ENCODE results near the gene NRL.

The NRL gene

DNA sequence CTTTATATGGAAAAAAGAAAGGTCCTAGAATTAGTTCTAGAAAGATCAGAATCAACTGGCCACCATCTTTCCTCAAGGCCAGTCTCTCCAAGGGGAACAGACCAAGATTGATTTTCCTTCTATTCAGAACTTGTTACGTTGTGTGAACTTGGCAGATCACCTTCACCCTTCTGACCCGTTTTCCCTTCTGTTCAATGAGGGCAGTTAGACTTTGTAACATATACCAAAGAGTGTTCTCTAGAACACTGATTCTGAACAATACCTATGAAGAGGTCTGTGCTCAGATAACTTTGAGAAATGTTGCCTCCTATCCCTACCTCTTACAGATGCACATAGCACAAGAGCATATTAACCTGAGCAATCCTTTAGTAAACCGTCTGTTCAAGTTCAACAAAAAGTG, 31.3 kb downstream of the NRL start:
- DNase-seq (ENCODE audit: extremely low read depth in 1 of 2, low read depth in 1 of 2) = no peak

DNA sequence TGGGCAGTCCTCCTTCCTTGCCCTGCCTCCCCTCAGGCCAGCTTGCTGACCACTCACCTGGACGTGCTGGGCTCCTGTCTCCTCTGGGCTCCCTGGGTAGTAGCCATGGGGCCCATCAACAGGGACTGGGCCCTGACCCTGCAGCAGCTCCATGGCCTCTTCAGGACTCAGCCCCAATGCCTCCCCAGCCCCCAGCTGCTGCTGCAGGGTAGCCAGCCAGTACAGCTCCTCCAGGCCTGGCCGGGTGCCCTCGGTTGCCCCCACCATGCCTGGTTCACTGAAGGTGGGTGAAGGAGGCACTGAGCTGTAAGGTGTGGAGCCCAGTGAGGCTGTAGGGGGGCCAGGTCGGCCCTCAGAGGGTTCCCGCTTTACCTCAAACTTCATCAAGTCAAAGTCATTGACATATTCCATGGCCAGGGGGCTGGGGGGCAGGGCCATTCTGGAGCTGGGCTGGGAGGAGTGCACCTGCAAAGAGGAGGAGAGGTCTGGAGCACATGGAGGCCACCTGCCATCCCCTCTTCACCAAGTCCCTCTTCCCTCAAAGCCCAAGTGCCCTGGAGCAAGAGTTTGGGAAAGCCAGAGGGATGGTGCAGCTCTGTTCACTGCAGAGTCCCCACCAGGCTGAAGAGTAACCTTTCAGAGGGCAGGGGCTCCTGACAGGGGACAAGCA, 32.2 kb downstream of the NRL start:
- DNase-seq (ENCODE audit: extremely low read depth in 1 of 2, low read depth in 1 of 2) = no peak

DNA sequence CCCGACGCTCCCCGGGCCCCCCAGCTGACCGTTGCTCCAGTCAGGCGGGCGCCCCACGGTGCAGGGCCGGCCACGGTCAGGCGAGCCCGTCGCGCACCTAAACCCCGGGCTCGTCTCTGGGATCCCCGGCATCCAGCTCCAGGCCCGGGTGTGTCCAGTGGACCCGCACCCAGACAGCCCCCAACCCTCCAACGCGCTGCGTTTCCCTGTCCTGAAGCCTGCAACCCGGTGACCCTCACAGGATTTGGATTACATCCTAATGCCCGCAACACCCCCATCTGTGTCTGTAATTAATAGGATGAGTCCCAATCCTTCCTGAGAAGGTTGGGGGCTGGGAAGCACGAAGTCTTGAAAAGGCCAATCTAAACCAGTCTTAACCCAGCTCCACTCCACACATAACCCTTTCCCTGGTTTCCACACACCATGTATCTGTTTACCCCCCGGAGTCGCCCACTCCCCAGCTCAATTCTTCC, 33.0 kb downstream of the NRL start:
- DNase-seq (ENCODE audit: extremely low read depth in 1 of 2, low read depth in 1 of 2) = no peak

DNA sequence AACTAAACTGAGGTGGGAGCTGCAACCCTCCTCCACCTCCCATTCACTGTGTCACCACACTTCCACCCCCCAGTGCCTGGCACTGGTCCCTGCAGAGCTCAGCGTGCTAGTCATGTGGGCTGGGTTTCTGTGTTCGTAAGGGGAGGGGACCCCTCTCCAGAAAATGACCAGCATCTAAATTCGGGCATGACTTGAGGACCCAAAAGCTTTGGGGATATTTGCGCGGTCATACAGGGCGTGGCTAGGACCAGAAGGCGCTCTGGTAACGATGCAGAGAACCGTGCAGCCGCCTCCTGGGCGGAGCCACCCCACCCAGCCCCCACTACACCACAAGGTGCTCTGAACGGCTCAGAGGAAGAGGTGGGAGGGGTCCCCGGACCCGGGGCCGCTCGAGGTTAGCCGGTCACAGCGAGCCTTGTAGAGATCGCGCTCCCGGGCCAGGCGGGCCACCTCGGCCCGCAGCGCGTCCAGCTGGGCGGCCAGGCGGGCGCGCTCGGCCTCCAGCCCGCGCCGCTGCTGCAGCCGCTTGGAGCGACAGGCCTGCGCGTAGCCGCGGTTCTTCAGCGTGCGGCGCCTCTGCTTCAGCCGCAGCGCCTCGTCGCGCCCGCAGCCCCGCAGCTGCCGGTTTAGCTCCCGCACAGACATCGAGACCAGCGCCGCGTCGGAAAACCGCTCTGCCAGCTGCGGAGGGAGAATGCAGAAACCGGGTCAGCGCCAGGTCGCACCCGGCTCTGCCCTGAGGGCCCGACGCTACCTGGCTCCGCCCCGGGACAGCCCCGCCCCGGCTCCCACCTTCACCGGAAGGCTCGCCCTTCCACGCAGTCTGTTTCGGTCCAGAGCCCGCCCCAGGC, 33.6 kb downstream of the NRL start:
- DNase-seq (ENCODE audit: extremely low read depth in 1 of 2, low read depth in 1 of 2) = peak in 1 of 2 donors; percentile 51

DNA sequence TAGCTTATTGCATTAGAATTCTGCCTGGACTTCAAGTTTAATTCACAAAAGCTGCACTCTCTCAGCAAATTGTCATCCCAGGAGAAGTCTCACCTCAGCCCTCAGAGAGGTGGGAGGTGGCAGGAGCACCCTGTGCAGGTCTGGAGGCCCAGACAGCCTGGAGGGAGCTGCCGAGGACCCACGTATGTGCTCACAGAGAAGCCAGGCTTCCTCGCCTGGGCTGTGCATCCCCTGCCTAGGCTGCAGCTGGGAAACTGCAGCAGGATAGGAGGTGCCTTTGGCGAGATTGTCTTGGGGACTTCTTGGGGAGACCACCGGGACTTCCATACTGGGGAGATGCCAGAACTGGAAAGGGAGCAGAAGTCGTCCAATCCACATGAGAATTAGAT, 34.6 kb downstream of the NRL start:
- DNase-seq (ENCODE audit: extremely low read depth in 1 of 2, low read depth in 1 of 2) = no peak

DNA sequence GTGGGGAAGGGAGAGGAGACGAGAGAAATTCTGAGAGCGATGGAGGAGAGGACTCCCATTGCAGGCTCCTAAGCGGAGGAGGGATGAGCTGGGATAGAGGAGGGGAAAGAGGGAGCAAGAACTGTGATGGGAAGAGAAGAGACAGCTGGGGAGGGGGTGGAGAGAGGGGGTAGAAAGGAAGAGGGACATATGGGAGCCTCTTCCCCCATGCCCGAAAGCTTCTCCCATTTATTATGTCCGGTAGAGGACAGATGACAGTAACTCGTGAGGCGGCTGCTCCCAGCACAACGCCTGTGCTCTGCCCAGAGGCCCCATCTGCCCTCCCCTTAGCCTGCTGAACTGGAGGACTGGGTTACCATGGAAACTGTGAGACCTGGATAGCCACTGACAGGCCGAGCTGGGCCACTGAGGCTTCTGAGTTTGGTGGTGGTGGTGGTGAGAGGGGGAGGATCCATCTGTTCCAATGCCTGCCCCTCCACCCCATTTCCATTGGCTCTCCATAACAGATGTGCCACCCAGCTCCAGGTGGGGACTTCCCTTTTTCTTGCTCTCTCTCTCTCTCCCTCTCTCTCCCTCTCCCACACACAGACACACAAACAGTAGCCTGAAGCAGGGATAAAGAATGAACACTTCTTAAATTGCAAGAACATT, 35.1 kb downstream of the NRL start:
- DNase-seq (ENCODE audit: extremely low read depth in 1 of 2, low read depth in 1 of 2) = no peak

DNA sequence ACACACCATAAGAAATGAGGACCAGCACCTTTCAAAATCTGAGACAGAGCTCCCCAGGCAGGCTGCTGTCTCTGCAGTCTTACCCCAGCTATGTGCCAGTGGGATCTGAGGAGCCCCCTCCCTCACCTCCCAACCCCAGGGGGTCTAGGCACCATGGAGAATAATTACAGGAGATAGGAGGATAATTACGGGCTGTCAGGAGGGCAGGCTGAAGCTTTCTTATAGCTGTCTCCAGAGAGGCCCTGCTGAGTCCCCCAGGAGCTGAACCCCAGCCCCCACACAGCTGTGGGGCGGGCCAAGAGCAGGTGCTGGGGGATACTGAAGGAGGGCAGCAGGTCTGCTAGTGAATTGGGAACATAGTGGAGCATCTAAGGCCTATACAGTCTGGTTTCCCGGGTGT, 36.6 kb downstream of the NRL start:
- no peak for DNase-seq (ENCODE audit: extremely low read depth in 1 of 2, low read depth in 1 of 2)

DNA sequence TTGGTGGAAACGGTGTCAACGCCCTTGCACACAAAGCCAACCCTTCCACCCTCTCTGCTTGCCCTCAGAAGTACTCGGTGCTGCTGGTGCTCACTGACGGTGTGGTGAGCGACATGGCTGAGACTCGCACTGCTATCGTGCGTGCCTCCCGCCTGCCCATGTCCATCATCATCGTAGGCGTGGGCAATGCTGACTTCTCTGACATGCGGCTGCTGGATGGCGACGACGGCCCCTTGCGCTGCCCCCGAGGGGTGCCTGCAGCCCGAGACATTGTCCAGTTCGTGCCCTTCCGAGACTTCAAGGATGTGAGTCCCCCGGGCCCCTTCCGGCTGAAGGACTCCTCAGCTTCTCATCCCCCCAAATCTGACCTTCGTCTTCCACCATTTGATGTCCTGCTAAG, 37.7 kb downstream of the NRL start:
- DNase-seq (ENCODE audit: extremely low read depth in 1 of 2, low read depth in 1 of 2) = no peak

DNA sequence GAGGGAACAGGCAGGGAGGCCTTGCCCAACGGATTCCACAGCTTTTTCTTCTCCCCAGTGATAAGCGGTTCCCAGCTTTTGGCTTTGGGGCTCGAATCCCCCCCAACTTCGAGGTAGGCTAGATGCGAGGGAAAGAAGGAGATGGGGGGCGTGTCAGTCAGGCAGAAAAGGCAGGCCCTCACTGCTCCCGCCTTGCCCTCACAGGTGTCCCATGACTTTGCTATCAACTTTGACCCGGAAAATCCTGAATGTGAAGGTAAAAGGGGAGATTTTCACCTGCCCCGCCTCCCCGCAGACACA, 38.5 kb downstream of the NRL start:
- DNase-seq (ENCODE audit: extremely low read depth in 1 of 2, low read depth in 1 of 2) = no peak

DNA sequence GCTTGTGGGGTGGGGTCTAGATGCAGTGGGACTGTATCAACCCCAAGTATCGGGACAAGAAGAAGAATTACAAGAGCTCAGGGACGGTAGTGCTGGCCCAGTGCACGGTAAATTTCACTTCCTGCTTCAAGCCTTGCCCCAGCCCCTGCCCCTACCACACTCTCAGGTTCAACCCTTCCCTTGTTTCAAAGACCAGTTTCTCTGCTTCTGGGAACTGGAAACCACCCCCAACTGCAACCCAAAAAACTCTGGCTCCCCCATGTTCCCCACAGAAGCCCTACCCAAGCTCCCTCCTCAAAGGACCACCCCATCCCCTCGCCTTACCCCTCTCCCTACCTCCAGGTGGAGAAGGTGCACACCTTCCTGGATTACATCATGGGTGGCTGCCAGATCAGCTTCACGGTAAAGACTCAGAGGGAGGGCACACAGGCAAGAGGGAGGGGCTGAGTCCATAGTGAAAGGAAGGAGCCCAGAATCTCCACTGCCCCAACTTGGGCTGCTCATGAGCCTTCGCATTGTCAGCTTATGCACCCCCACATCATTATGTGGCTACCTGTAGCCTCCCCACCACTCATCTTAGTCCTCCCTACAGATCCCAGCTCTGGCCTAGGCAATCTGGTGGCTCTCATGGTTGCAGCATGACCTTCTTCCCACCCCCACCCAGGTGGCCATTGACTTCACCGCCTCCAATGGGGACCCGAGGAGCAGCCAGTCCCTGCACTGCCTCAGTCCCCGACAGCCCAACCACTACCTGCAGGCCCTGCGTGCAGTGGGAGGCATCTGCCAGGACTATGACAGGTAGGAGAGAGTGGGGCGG, 39.1 kb downstream of the NRL start:
- no peak for DNase-seq (ENCODE audit: extremely low read depth in 1 of 2, low read depth in 1 of 2)

DNA sequence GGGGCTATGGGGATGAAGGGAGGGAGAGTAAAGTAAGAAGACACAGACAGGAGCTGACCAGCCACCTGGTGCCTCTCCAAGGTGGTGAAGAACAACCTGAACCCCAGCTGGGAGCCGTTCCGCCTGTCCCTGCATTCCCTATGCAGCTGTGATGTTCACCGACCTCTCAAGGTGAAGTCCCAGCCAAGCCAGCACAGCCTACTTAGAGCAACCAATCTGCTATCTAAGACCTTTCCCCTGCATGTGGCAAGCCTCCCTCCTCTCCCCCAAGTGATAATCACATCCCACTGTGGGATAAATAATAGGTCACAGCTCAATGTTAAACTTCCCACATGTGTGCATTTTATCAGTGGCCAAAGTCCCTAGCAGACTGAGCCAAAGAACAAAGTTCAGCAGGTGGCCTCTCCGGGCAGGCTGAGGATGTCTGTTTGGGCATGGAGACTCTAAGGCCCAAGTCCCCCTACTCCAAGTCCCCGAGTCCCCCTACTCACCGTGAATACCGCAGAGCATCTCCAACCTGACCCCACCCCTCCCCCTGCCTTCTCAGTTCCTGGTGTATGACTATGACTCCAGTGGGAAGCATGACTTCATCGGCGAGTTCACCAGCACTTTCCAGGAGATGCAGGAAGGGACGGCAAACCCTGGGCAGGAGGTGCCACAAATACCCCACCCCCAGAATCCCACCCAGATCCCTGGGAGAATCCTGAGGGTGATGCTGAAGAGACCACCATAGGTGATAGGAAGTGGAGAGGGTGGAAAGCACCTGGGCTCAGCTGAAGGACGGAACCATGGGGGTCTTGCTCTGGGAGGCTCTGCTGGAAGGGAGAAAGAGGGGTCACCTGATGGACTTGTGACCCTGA, 39.9 kb downstream of the NRL start:
- DNase-seq (ENCODE audit: extremely low read depth in 1 of 2, low read depth in 1 of 2) = no peak

DNA sequence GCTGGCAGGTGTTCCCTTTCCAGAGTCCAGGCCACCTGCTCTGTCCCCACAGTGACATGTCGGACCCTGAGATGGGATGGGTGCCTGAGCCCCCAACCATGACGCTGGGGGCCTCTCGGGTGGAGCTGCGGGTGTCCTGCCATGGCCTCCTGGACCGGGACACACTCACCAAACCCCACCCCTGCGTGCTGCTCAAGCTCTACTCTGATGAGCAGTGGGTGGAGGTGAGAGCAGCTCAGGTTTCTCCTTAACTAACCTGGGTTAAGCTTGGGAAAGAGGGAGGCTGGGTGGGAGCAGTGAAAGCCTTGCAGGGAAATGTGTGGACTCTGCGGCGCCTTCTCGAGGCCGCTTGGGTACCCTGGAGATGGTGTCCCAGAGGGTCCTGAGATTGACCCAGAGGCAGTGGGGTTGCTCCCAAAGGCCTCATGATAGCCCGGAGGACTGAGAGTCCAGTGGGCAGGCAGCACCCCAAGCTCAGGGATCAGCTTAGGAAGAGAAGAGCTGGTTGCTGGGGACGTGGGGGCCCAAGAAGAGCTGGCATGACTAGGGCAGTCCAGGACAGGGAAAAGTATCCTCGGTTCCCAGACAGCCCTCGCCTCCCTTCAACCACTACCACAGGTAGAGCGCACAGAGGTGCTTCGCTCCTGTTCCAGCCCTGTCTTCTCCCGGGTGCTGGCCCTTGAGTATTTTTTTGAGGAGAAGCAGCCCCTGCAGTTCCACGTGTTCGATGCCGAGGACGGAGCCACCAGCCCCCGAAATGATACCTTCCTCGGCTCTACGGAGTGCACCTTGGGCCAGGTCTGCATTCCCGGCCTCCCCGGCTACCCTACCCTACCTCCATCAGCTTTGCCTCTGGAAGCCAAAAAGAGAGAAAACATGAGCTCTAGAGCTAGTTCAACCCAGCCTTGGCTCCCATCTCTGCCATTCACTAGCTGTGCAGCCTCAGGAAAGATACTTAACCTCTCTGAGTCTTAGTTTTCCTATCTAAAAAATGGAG, 41.6 kb downstream of the NRL start:
- DNase-seq (ENCODE audit: extremely low read depth in 1 of 2, low read depth in 1 of 2) = no peak

DNA sequence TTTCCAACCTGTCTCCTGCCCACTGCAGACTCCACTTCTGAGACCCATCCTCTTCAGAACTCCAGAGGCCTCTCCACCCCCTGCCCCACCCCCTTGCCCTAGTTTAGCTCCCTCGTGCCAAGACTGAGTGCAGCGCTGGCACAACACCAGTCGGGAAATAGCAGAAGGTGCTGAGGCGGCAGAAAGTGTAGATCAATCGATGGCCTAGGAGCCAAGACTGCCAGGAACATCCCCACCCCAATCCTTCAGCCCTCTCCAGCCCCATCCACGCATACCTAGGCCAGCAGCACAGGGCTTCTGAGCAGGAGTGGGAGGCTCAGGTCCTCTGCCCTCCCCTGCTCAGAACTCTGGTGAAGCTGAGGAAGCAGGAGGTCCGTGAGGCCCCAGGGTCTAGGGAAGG, 42.3 kb downstream of the NRL start:
- no peak for DNase-seq (ENCODE audit: extremely low read depth in 1 of 2, low read depth in 1 of 2)

DNA sequence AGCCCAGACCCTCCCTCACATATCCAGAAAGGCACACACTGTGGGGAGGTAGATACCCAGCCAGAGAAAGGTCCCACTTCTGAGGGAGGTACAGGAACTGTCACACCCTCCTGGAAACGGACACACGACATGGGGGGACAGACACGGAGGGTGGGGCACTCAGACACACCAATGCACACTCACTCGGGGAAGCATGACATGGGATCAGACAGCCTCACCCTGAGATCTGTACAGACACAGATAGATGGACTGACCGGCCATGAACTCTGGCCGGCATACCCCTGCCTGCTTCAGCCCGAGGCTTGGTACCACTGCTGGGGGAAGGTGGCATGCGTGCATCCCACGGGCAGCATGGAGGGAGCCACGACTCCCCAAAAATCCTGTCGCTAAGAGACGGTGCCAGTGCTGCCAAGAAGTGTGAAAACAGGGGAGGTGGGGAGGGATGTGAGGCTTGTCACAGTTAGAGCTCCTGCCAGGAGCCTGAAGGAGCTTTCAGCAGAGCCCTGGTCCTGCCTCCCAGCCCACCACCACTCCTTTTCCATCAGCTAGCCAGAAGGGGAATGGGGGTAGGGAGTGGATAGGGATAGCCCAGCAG, 42.8 kb downstream of the NRL start:
- no peak for DNase-seq (ENCODE audit: extremely low read depth in 1 of 2, low read depth in 1 of 2)

DNA sequence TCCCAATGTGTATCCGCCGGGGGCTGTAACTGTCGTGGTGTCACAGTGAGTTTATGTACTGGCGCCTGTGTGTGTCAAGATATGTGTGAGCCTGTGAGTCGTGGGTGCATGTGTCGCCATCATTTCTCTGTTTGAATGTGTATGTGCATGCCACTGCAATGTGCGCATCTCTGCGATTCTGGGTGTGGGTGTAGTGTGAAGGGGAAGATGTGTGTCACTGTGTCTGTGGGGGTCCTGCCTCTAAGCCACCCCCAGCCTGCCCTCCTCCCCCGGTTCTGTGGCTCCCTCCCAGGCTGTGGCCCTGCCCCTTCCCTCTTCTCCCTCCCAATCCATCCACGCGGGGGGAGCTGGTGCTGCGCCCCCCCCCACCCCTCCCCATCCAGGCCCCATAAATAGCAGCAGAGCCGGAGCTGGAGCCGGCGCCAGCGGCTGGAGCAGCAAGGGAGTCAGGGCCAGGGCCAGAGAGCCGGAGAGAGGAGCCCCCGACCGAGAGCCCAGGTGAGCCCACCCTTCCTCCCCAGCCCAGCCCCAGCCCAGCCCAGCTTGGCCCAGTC, 43.5 kb downstream of the NRL start, which contains the start of gene CPNE6:
Gene CPNE6, plus strand, starts transcription at position 419 of the 554 bp plus-strand sequence. CDS start 1,375 bp downstream, outside the sequence.
- no peak for DNase-seq (ENCODE audit: extremely low read depth in 1 of 2, low read depth in 1 of 2)

DNA sequence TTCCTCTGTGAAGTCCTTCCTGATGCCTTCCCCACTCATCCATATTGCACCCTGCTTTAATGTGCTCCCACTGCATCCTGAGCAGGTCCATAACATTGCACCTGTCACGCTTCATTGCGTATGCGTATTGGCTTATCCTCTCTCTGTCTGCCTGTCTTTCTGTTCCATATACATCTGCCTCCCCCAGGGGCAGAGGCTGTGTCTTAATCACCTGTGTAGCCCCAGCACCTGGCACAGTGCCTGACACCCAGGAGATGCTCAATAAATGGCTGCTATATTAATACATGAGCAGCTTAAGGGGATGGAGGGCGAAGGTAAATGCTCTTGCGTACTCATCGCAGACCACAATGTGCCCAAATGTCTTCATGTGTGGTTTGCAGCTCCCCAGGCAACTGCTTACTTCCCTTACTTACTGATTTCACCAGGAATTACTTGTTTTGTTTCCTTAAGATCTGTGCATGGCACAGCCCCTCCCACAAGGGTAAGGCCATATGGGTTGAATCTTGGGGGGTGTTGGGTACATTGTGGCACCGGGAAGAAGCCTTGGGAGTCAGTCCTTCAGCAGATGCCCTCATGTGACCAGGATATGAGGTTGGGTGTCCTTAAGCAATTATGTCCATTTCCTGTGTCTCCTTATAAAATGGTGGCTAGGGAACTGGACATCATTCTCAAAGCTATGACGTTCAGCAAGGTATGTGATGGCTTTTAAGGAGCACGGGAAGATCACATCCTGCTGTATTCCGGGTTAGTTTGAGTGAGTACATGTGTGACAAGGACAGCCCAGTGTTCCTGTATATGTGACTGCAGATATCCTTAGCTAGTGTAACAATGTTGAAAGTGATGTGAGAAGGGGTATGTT, 44.2 kb downstream of the NRL start:
- DNase-seq (ENCODE audit: extremely low read depth in 1 of 2, low read depth in 1 of 2) = no peak

DNA sequence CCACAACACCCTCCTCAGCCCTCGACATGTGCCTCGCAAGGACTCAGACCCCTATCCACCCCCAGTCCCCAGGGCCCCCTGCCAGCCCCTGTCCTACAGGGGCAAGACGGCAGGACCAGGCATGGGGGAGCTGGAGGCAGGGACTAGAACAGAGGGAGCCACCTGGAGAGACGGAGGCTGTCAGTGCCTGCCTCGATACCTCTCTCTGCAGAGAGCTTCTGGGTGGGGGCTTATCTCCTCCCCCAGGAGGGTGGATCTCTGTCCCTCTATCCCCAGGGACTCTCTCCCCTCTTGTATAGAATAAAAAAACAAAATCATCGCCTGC, 45.4 kb downstream of the NRL start:
- DNase-seq (ENCODE audit: extremely low read depth in 1 of 2, low read depth in 1 of 2) = no peak
